CD4-positive, CD25-positive, alpha-beta regulatory T cell (primary cell): ENCODE data around the gene SLBP. TPM values are rescaled to one million over a fixed set of nuclear protein-coding genes. Genes with fewer than 3 reads are reported as not detected.

Source experiments
- ATAC-seq, 2 donors: fragments of 150-1000 bp; cut with Tn5 transposase; one replicate each; pipeline ENCODE4 v1.10.0; 2021; ENCODE audit warnings: low read depth in 2 of 2, moderate number of reproducible peaks in 2 of 2, moderate library complexity in 1 of 2
- DNase-seq, 3 donors: peaks; one replicate each; pipeline versions ENCODE4 v3.0.0 to v3.0.0-alpha.2; 2012 to 2022; ENCODE audit warnings: mixed read lengths in 1 of 3
- H3K27ac ChIP-seq: one replicate; pipeline ENCODE4 v1.7.0; 2013; ENCODE audit warnings: mild to moderate bottlenecking, low read length; ENCODE audit not compliant: insufficient read depth, poor library complexity, severe bottlenecking
- H3K27me3 ChIP-seq: one replicate; pipeline ENCODE4 v1.7.0; 2013; ENCODE audit warnings: low read length; ENCODE audit not compliant: control insufficient read depth, insufficient read depth
- H3K36me3 ChIP-seq: one replicate; pipeline ENCODE4 v1.7.0; 2013; ENCODE audit warnings: mild to moderate bottlenecking, low read length, moderate library complexity; ENCODE audit not compliant: control insufficient read depth, insufficient read depth
- H3K4me1 ChIP-seq: 2 replicates; pipeline ENCODE4 v1.7.0; 2013; ENCODE audit warnings: mild to moderate bottlenecking, low read length; ENCODE audit not compliant: insufficient read depth, control insufficient read depth, poor library complexity, severe bottlenecking
- H3K4me3 ChIP-seq: one replicate; pipeline ENCODE4 v1.7.0; 2013; ENCODE audit warnings: low read depth, mild to moderate bottlenecking, low read length, moderate library complexity
- H3K9me3 ChIP-seq, 2 experiments: 1 replicate in 1 of 2; 2 replicates in 1 of 2; pipeline ENCODE4 v1.7.0; 2013; ENCODE audit warnings: low read length in 2 of 2, mild to moderate bottlenecking in 1 of 2, moderate library complexity in 1 of 2; ENCODE audit not compliant: control insufficient read depth in 2 of 2
- H3K27ac Mint-ChIP-seq, 3 donors: one replicate each; pipeline ENCODE4 v1.8.0; 2020 to 2022; ENCODE audit warnings: mild to moderate bottlenecking in 3 of 3, mixed read lengths in 3 of 3, moderate library complexity in 2 of 3
- H3K27me3 Mint-ChIP-seq: one replicate; pipeline ENCODE4 v1.8.0; 2022; ENCODE audit warnings: mild to moderate bottlenecking, mixed read lengths
- H3K36me3 Mint-ChIP-seq: one replicate; pipeline ENCODE4 v1.8.0; 2020; ENCODE audit warnings: mixed read lengths
- H3K4me1 Mint-ChIP-seq, 4 donors: one replicate each; pipeline ENCODE4 v1.8.0; 2020 to 2022; ENCODE audit warnings: mixed read lengths in 4 of 4, mild to moderate bottlenecking in 1 of 4
- H3K4me3 Mint-ChIP-seq, 4 donors: one replicate each; pipeline ENCODE4 v1.8.0; 2020 to 2022; ENCODE audit warnings: mild to moderate bottlenecking in 4 of 4, mixed read lengths in 4 of 4, moderate library complexity in 3 of 4
- H3K9me3 Mint-ChIP-seq, 7 donors: one replicate each; pipeline ENCODE4 v1.8.0; 2020 to 2022; ENCODE audit warnings: mixed read lengths in 7 of 7, mild to moderate bottlenecking in 3 of 7, moderate library complexity in 2 of 7
- polyA plus RNA-seq, 4 donors: library from polyadenylated mRNA; unstranded; fragments of 300-500 nt; fragmentation: Illumina TruSeq; gene quantifications; one replicate each; pipeline ENCODE4 v1.2.3, GENCODE V29; 2021
- total RNA-seq: library from RNA; stranded (reverse); gene quantifications from one replicate; pipeline ENCODE4 v1.2.3, GENCODE V29; 2022

SLBP gene
- total and polyA plus RNA-seq, 5 donors from 2014 or later, result 36.7 to 83.8 (median 77.5) TPM

GRCh38 chr4:1740021-1740545 lies 28.0 kb upstream of the SLBP start:
- H3K27me3 ChIP-seq, result no peaks in the 10 kb centered on the region
- no peak overlapping the region for H3K4me3 ChIP-seq
- Mint-ChIP-seq H3K27me3 (no peaks in the 10 kb centered on the region), H3K9me3 (peaks cover 0 to 13% (median 3%) of the 10 kb centered on the region in 7 donors), H3K27ac (no peak overlapping the region), H3K4me1 (no peaks in the 10 kb centered on the region), H3K36me3 (peaks cover 16% of the 10 kb centered on the region), H3K4me3 (no peak overlapping the region)
- DNase-seq (no peak), ATAC-seq (no peak)
- peaks cover 6 to 20% of the 10 kb centered on the region in 2 experiments for H3K9me3 ChIP-seq
- no peak overlapping the region for H3K27ac ChIP-seq
- H3K36me3 ChIP-seq, result peaks cover 85% of the 10 kb centered on the region
- H3K4me1 ChIP-seq, result no peaks in the 10 kb centered on the region

- no peaks in the 10 kb centered on the region for H3K4me1 ChIP-seq
- Mint-ChIP-seq H3K27me3 (no peaks in the 10 kb centered on the region), H3K36me3 (peaks cover 16% of the 10 kb centered on the region), H3K4me1 (no peaks in the 10 kb centered on the region), H3K4me3 (no peak overlapping the region), H3K9me3 (peaks cover 0 to 13% (median 3%) of the 10 kb centered on the region in 7 donors), H3K27ac (no peak overlapping the region)
- DNase-seq (no peak), ATAC-seq (no peak)
- H3K27ac ChIP-seq, result no peak overlapping the region
- peaks cover 89% of the 10 kb centered on the region for H3K36me3 ChIP-seq
- no peaks in the 10 kb centered on the region for H3K27me3 ChIP-seq
- peaks cover 6 to 20% of the 10 kb centered on the region in 2 experiments for H3K9me3 ChIP-seq
- H3K4me3 ChIP-seq, result no peak overlapping the region
These were observed 27.2 kb upstream of the SLBP start for GRCh38 chr4:1739358-1739757.

- H3K36me3 ChIP-seq, result peaks cover 88% of the 10 kb centered on the region
- no peak overlapping the region for H3K4me3 Mint-ChIP-seq
- no peaks in the 10 kb centered on the region for H3K27me3 ChIP-seq
- peaks cover 6 to 20% of the 10 kb centered on the region in 2 experiments for H3K9me3 ChIP-seq
- H3K27ac Mint-ChIP-seq, result no peak overlapping the region
- peaks cover 18% of the 10 kb centered on the region for H3K36me3 Mint-ChIP-seq
- no peaks in the 10 kb centered on the region for H3K4me1 ChIP-seq
- no peaks in the 10 kb centered on the region for H3K27me3 Mint-ChIP-seq
- no peaks in the 10 kb centered on the region for H3K4me1 Mint-ChIP-seq
- no peak for DNase-seq
- no peak overlapping the region for H3K4me3 ChIP-seq
- peaks cover 0 to 13% (median 3%) of the 10 kb centered on the region in 7 donors for H3K9me3 Mint-ChIP-seq
- H3K27ac ChIP-seq, result no peak overlapping the region
- no peak for ATAC-seq
These were observed 26.3 kb upstream of the SLBP start for GRCh38 chr4:1738410-1738809.

- Histone ChIP-seq H3K9me3 (peaks cover 6 to 20% of the 10 kb centered on the region in 2 experiments), H3K27me3 (no peaks in the 10 kb centered on the region), H3K36me3 (peaks cover 94% of the 10 kb centered on the region), H3K4me3 (no peak overlapping the region), H3K27ac (no peak overlapping the region), H3K4me1 (no peaks in the 10 kb centered on the region)
- ATAC-seq (no peak), DNase-seq (no peak)
- no peak overlapping the region for H3K27ac Mint-ChIP-seq
- H3K9me3 Mint-ChIP-seq, result peaks cover 0 to 13% (median 3%) of the 10 kb centered on the region in 7 donors
- no peaks in the 10 kb centered on the region for H3K4me1 Mint-ChIP-seq
- H3K36me3 Mint-ChIP-seq, result peaks cover 25% of the 10 kb centered on the region
- no peaks in the 10 kb centered on the region for H3K27me3 Mint-ChIP-seq
- no peak overlapping the region for H3K4me3 Mint-ChIP-seq
These were observed 25.5 kb upstream of the SLBP start for GRCh38 chr4:1737666-1738065.

GRCh38 chr4:1736812-1737211 lies 24.7 kb upstream of the SLBP start:
- Mint-ChIP-seq H3K27ac (no peak overlapping the region), H3K27me3 (no peaks in the 10 kb centered on the region), H3K9me3 (peaks cover 0 to 13% (median 3%) of the 10 kb centered on the region in 7 donors), H3K4me1 (no peaks in the 10 kb centered on the region), H3K4me3 (no peak overlapping the region), H3K36me3 (peaks cover 25% of the 10 kb centered on the region)
- H3K4me1 ChIP-seq, result no peaks in the 10 kb centered on the region
- H3K4me3 ChIP-seq, result no peak overlapping the region
- DNase-seq (no peak), ATAC-seq (no peak)
- peaks cover 95% of the 10 kb centered on the region for H3K36me3 ChIP-seq
- H3K27ac ChIP-seq, result no peak overlapping the region
- H3K27me3 ChIP-seq, result no peaks in the 10 kb centered on the region
- peaks cover 6 to 20% of the 10 kb centered on the region in 2 experiments for H3K9me3 ChIP-seq

GRCh38 chr4:1735215-1735614 lies 23.1 kb upstream of the SLBP start:
- H3K27ac Mint-ChIP-seq, result no peak overlapping the region

GRCh38 chr4:1732911-1733310 lies 20.8 kb upstream of the SLBP start:
- Histone ChIP-seq H3K4me1 (peaks cover 15% of the 10 kb centered on the region), H3K4me3 (no peak overlapping the region), H3K27me3 (no peaks in the 10 kb centered on the region), H3K36me3 (peaks cover 94% of the 10 kb centered on the region), H3K27ac (no peak overlapping the region), H3K9me3 (peaks cover 3 to 12% of the 10 kb centered on the region in 2 experiments)
- H3K4me3 Mint-ChIP-seq, result no peak overlapping the region
- ATAC-seq (no peak), DNase-seq (no peak)
- H3K27me3 Mint-ChIP-seq, result no peaks in the 10 kb centered on the region
- no peak overlapping the region for H3K27ac Mint-ChIP-seq
- H3K4me1 Mint-ChIP-seq, result peaks cover 5 to 24% (median 10%) of the 10 kb centered on the region in 4 donors
- H3K36me3 Mint-ChIP-seq, result peaks cover 20% of the 10 kb centered on the region
- H3K9me3 Mint-ChIP-seq, result peaks cover 0 to 4% (median 0%) of the 10 kb centered on the region in 7 donors

More at GRCh38 chr4:1735215-1735614, 23.1 kb upstream of the SLBP start:
- peaks cover 25% of the 10 kb centered on the region for H3K36me3 Mint-ChIP-seq
- peaks cover 0 to 8% (median 0%) of the 10 kb centered on the region in 4 donors for H3K4me1 Mint-ChIP-seq
- peaks cover 0 to 13% (median 3%) of the 10 kb centered on the region in 7 donors for H3K9me3 Mint-ChIP-seq
- ATAC-seq (no peak), DNase-seq (no peak)
- H3K4me3 ChIP-seq, result no peak overlapping the region
- no peak overlapping the region for H3K27ac ChIP-seq
- no peaks in the 10 kb centered on the region for H3K27me3 ChIP-seq
- H3K36me3 ChIP-seq, result peaks cover 94% of the 10 kb centered on the region
- no peak overlapping the region for H3K4me3 Mint-ChIP-seq
- no peaks in the 10 kb centered on the region for H3K27me3 Mint-ChIP-seq
- peaks cover 6 to 20% of the 10 kb centered on the region in 2 experiments for H3K9me3 ChIP-seq
- H3K4me1 ChIP-seq, result no peaks in the 10 kb centered on the region

- H3K4me1 Mint-ChIP-seq, result peaks cover 5 to 39% (median 16%) of the 10 kb centered on the region in 4 donors
- peaks cover 28% of the 10 kb centered on the region for H3K36me3 Mint-ChIP-seq
- no peak overlapping the region for H3K4me3 Mint-ChIP-seq
- Histone ChIP-seq H3K9me3 (no peaks in the 10 kb centered on the region), H3K27ac (no peak overlapping the region), H3K4me3 (no peak overlapping the region), H3K4me1 (peaks cover 33% of the 10 kb centered on the region), H3K36me3 (peaks cover 86% of the 10 kb centered on the region), H3K27me3 (no peaks in the 10 kb centered on the region)
- H3K27ac Mint-ChIP-seq, result no peak overlapping the region
- no peaks in the 10 kb centered on the region for H3K27me3 Mint-ChIP-seq
- no peak for DNase-seq
- no peak for ATAC-seq
- H3K9me3 Mint-ChIP-seq, result peaks cover 0 to 2% (median 0%) of the 10 kb centered on the region in 7 donors
These were observed 19.1 kb upstream of the SLBP start for GRCh38 chr4:1731180-1731579.
